ENCODE results near the gene BOD1L1. TPM values are rescaled to one million over a fixed set of nuclear protein-coding genes. Genes with fewer than 3 reads are reported as not detected.
A peak's percentile ranks its signal among the peaks of the same experiment; 100 is the strongest.

BOD1L1 gene
- total and polyA plus RNA-seq, 2 of the 8 experiments (the other 6 are each of a cell fraction or from before 2014, with no cell fraction given), result 6.8 to 39.3 TPM

DNA sequence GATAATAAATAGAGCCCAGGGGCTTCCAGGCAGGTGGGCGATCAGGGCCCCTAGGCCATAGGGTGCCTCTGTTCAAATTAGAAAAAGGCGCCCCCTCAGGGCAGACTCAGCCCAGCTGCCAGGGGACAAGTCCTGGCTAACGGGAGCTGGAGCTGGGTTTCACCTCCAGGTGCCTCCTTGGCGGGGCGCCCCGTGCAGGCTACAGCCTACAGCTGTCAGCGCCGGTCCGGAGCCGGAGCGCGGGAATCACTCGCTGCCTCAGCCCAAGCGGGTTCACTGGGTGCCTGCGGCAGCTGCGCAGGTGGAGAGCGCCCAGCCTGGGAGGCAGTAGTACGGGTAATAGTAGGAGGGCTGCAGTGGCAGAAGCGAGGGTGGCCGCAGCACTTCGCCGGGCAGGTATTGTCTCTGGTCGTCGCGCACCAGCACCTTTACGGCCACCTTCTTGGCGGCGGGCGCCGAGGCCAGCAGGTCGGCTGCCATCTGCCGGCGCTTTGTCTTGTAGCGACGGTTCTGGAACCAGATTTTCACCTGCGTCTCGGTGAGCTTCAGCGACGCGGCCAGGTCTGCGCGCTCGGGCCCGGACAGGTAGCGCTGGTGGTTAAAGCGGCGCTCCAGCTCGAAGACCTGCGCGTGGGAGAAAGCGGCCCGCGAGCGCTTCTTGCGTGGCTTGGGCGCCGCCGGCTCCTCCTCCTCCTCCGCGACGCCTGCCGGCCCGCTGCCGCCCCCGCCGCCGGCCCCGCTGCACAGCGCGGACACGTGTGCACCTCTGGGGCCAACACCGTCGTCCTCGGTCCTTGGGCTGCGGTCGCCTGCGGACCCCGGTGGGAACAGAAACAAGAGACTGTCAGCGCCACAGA lies 85.6 kb downstream of the BOD1L1 start (continued):
- TF ChIP-seq NRF1 (IDR thresholded peaks at IDR 0.05; ENCODE audit: low read depth, low read length) (no peak), TAF7 (optimal IDR thresholded peaks at IDR 0.05; ENCODE audit: borderline replicate concordance, low read depth, low read length) (no peak), E2F6 (IDR thresholded peaks at IDR 0.05) (peak; percentile 89), KDM4A (IDR thresholded peaks at IDR 0.05; ENCODE audit: low read depth, low read length, severe bottlenecking) (peak; percentile 39), RAD21 (IDR thresholded peaks at IDR 0.05 in 1 of 2, conservative IDR thresholded peaks at IDR 0.05 in 1 of 2; ENCODE audit: low read depth in 2 of 2, low read length in 2 of 2) (peak; percentile 38 to 50), BACH1 (IDR thresholded peaks at IDR 0.05; ENCODE audit: low read length) (no peak), JUN (IDR thresholded peaks at IDR 0.05; ENCODE audit: low read depth, low read length) (no peak), CHD1 (IDR thresholded peaks at IDR 0.05; ENCODE audit: low read depth, low read length) (no peak), RFX5 (IDR thresholded peaks at IDR 0.05; ENCODE audit: borderline replicate concordance, low read depth, low read length) (no peak), RNF2 (IDR thresholded peaks at IDR 0.05; ENCODE audit: borderline replicate concordance, low read depth, low read length, missing control alignments, poor library complexity, severe bottlenecking) (peak; percentile 3), ASH2L (IDR thresholded peaks at IDR 0.05; ENCODE audit: low read length) (peak; percentile 45), HDAC2 (IDR thresholded peaks at IDR 0.05; ENCODE audit: borderline replicate concordance in 1 of 2, low read depth in 2 of 2, low read length in 2 of 2) (peak; percentile 74 to 84; a peak in 3 of 4 replicates), SAP30 (IDR thresholded peaks at IDR 0.05; ENCODE audit: insufficient read depth, insufficient replicate concordance, low read length) (no peak)
- TF ChIP-seq, protein P1, sequence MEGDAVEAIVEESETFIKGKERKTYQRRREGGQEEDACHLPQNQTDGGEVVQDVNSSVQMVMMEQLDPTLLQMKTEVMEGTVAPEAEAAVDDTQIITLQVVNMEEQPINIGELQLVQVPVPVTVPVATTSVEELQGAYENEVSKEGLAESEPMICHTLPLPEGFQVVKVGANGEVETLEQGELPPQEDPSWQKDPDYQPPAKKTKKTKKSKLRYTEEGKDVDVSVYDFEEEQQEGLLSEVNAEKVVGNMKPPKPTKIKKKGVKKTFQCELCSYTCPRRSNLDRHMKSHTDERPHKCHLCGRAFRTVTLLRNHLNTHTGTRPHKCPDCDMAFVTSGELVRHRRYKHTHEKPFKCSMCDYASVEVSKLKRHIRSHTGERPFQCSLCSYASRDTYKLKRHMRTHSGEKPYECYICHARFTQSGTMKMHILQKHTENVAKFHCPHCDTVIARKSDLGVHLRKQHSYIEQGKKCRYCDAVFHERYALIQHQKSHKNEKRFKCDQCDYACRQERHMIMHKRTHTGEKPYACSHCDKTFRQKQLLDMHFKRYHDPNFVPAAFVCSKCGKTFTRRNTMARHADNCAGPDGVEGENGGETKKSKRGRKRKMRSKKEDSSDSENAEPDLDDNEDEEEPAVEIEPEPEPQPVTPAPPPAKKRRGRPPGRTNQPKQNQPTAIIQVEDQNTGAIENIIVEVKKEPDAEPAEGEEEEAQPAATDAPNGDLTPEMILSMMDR (IDR thresholded peaks at IDR 0.05; ENCODE audit: control extremely low read depth in 1 of 3, insufficient read depth in 1 of 3, low read depth in 1 of 3, low read length in 3 of 3), result peak in 2 of 3 experiments; percentile 47 to 50; a peak in 3 of 4 replicates

Data from H1 (cell line).